GM21737 (cell line): ENCODE results near the gene STAMBPL1.
A peak's percentile ranks its signal among the peaks of the same experiment; 100 is the strongest.
"Not testable (repeated sequence)": the region's sequence is repeated elsewhere in the genome, so short reads cannot be mapped to it uniquely, and the experiment has no call there.

ENCODE experiments used
- ATAC-seq: cut with Tn5 transposase; IDR thresholded peaks from one replicate; pipeline ENCODE4 v1.9.1; 2021; ENCODE audit warnings: mild to moderate bottlenecking, moderate library complexity; ENCODE audit not compliant: unreplicated experiment

The STAMBPL1 gene

GRCh38 chr10:88854684-88855083 lies 25.4 kb upstream of the STAMBPL1 start:
- no peak for ATAC-seq

- ATAC-seq: no peak
Observed at GRCh38 chr10:88857831-88858230, 22.2 kb upstream of the STAMBPL1 start.

GRCh38 chr10:88858491-88858890 lies 21.6 kb upstream of the STAMBPL1 start:
- ATAC-seq: no peak

GRCh38 chr10:88861036-88861435 lies 19.0 kb upstream of the STAMBPL1 start:
- no peak for ATAC-seq

- no peak for ATAC-seq
Observed at GRCh38 chr10:88865281-88865876, 14.7 kb upstream of the STAMBPL1 start.

- ATAC-seq: no peak
Observed at GRCh38 chr10:88866454-88866853, 13.6 kb upstream of the STAMBPL1 start.

- ATAC-seq: peak; percentile 64
Observed at GRCh38 chr10:88870089-88870488, 10.0 kb upstream of the STAMBPL1 start.

- ATAC-seq: no peak
Observed at GRCh38 chr10:88873757-88874156, 6.3 kb upstream of the STAMBPL1 start.

GRCh38 chr10:88874281-88874680 lies 5.8 kb upstream of the STAMBPL1 start:
- no peak for ATAC-seq

GRCh38 chr10:88875081-88875480 lies 5.0 kb upstream of the STAMBPL1 start:
- ATAC-seq: no peak

- ATAC-seq: no peak
Observed at GRCh38 chr10:88877298-88877697, 2.7 kb upstream of the STAMBPL1 start.

- peak; percentile 77 for ATAC-seq
Observed at GRCh38 chr10:88880282-88881076, 434 bp downstream of the STAMBPL1 start.

- ATAC-seq: no peak
Observed at GRCh38 chr10:88881320-88881719, 1.3 kb downstream of the STAMBPL1 start.

GRCh38 chr10:88881922-88882645 lies 2.0 kb downstream of the STAMBPL1 start:
- ATAC-seq: no peak

- ATAC-seq: not testable (repeated sequence)
Observed at GRCh38 chr10:88882646-88883447, 2.8 kb downstream of the STAMBPL1 start.

- ATAC-seq: no peak
Observed at GRCh38 chr10:88883448-88883809, 3.4 kb downstream of the STAMBPL1 start.

- ATAC-seq: peak; percentile 54
Observed at GRCh38 chr10:88886557-88886956, 6.5 kb downstream of the STAMBPL1 start.

- no peak for ATAC-seq
Observed at GRCh38 chr10:88888810-88889445, 8.9 kb downstream of the STAMBPL1 start.

GRCh38 chr10:88889559-88890337 lies 9.7 kb downstream of the STAMBPL1 start:
- peak; percentile 59 for ATAC-seq
